Measurements from ENCODE around the gene ALOXE3.

ALOXE3 gene

DNA sequence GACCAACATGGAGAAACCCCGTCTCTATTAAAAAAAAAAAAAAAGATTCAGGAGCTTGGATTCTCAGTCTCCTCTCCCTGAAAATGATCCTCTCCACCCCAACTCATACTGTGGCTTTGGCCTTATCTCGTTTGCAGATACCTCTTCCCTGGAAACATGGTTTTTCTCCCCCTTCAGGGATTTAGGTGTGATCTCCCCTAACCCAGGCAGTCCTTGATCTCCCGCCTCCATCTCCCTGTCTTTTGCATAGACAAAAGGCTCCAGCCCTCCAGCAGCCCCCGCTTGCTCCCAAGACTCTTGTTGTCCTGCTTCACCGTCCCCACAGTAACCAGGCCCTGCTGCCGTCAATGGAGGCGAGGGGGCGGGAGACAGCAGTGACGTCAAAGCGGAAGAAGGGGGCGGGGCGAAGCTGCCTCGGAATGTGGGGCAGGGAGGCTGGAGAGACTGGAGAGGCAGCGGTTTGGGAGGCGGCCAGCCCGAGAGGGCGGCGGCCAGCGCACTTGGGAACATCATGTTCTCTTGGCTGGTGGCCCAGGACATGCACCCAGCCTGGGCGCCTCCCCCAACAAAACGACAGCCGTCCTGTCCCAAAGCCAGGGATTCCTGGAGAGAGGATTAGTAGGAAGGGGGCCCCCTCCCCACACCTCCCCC, 35.8 kb upstream of the ALOXE3 start:
- peak; percentile 96 for DNase-seq

- peak; percentile 98 for DNase-seq
These were observed 35.2 kb upstream of the ALOXE3 start for GRCh38 chr17:8153525-8153956.

DNA sequence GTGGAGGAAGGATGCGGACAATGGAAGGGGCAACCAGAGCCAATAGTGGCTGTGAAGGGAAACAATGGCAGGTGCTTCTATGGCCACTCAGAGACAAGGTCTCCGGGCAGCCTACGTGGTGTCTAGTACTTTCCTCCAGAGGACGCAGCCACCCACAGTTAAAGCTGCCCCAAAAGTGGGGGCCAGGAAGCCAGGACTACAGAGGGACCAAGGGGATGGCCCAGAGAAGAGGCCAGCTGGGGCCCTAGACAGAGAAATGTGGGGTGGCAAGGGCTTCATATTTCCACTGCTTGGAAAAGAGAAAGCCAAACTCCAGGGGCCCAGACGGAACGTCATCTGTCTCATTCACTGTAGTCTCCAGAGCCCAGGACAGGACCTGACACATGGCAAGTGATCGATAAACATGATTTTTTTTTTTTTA, 34.7 kb upstream of the ALOXE3 start:
- peak; percentile 72 for DNase-seq

GRCh38 chr17:8152112-8152775, 33.9 kb upstream of the ALOXE3 start, which contains the start of gene PER1:
Gene PER1, minus strand, starts transcription at chr17:8152404. Its CDS starts 1,698 bp downstream, at chr17:8150706.
- peak; percentile 100 for DNase-seq

DNA sequence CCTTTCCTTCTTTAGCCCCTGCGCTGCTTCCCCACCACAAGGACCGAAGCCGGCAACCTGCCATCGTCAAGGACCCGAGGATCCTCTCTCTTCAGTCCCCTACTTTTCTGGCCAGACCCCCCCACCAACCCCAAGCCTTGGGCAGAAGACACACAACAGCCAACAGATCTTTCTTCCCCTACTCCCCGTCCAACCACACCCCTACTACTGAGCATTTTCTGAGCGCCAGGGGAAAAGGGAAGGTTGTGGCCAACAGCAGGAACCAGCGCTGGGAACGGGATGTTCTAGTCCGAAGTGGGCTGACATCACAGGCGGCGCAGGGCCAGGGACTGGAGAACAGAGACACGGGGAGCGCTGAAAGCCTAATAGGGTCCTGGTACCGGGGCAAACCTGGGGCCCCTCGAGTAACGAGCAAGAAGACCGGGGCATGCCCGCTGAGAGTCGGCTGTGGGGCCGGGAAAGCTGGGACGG, 33.4 kb upstream of the ALOXE3 start:
- peak; percentile 86 for DNase-seq

DNA sequence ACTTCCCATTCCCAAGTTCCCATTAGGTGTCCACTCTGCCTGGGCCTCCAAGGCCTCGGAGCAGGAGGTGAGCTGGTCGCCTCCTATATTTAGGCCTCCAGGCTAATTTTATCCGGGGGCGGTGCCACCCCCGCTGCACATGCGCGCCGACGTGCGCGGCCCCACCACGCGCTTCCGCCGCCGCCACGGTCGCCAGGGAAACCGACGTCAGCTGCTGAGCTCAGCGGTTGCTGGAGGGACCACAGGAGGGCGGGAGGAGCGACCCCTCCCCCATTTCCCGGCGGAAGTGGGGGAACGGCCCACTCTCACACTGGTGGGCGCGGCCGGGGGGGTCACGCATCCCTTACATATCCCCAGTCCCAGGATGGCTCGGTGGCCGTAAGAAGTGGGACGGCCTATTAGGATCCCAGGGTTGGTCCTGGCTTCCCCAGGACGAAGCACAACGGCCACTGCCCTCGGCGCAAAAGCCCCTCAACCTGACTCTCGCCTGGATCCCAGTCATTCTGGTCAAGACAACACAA, 32.9 kb upstream of the ALOXE3 start:
- DNase-seq: peak; percentile 96

- peak; percentile 75 for DNase-seq
These were observed 32.1 kb upstream of the ALOXE3 start for GRCh38 chr17:8150194-8151119.

DNA sequence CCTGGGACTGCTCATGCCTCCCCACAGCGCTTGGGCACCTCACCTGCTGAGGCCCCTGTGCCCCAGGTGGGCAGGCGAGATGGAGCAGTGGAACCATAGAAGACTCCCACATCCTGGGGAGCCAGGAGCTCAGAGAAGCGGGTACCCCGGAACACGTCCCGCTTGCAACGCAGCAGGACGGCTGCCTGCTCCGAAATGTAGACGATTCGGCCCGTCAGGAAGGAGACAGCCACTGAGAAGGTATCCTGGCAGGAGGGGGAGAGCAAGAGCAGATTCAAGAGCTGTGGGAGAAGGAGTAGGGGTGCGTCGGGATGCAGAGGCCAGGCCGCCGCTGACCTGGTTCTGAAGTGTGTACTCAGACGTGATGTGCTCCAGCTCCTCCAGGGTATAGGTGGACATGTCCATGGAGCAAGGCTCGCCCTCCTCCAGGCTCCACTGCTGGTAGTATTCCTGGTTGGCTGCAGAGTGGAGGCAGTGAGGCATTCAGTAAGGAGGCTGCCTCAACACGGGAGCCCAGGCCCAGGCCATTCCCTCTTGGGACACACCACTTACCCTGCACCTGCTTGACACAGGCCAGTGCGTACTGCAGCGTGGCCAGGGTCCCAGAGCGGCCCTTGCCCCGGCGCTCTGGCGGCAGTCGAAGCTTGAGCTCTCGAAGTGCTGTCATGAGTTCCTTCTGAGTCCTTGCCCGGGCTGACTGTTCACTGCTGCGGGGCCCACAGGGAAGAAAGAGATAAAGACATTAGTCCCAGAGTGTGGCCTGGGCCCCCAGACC, 31.3 kb upstream of the ALOXE3 start:
- no peak for DNase-seq

- DNase-seq: no peak
These were observed 30.2 kb upstream of the ALOXE3 start for GRCh38 chr17:8148560-8148959.

GRCh38 chr17:8147805-8148404, 29.6 kb upstream of the ALOXE3 start:
- no peak for DNase-seq

GRCh38 chr17:8147141-8147804, 29.0 kb upstream of the ALOXE3 start:
- no peak for DNase-seq

- DNase-seq: no peak
These were observed 28.2 kb upstream of the ALOXE3 start for GRCh38 chr17:8146381-8147140.

GRCh38 chr17:8145811-8146210, 27.5 kb upstream of the ALOXE3 start:
- DNase-seq: no peak

- DNase-seq: no peak
These were observed 26.3 kb upstream of the ALOXE3 start for GRCh38 chr17:8144401-8145231.

DNA sequence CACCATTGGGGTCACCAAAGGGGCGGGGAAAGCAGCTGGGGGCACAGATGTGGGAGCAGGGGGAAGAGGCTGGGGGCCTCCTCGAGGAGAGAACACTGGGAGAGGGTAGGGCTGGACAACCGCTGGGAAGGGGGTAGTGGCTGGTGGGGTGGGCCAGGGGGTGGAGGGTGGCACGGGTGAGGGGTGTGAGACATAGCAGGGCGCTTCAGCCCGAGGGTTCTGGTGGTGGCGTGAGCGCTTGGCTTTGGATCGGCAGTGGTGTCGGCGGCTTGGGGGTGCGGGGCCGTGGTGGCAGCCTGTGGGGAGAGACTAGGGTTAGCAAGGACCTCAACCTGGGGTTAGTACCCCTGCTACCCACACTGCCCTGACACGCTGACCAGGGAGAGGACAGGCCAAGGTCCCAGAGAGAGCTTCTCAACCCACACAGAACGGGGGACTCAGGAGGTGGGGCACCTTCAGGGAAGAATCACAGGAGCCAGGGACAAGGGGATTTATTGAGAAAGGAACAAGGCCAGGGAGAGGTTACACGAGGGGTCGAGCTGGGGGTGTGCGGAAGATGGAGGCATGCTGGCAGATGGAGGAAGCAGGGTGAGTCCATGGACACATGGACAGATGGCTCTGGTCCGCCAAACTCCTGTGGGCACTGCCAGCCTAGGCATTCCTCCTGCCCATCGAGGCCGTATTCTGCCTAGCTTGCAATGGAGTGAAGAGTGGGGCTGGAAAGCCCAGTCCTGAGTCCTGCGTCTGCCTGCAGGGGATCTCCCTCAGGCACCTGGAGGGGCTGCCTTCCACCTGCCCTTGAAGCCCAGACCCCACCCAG, 25.5 kb upstream of the ALOXE3 start:
- DNase-seq: no peak

DNA sequence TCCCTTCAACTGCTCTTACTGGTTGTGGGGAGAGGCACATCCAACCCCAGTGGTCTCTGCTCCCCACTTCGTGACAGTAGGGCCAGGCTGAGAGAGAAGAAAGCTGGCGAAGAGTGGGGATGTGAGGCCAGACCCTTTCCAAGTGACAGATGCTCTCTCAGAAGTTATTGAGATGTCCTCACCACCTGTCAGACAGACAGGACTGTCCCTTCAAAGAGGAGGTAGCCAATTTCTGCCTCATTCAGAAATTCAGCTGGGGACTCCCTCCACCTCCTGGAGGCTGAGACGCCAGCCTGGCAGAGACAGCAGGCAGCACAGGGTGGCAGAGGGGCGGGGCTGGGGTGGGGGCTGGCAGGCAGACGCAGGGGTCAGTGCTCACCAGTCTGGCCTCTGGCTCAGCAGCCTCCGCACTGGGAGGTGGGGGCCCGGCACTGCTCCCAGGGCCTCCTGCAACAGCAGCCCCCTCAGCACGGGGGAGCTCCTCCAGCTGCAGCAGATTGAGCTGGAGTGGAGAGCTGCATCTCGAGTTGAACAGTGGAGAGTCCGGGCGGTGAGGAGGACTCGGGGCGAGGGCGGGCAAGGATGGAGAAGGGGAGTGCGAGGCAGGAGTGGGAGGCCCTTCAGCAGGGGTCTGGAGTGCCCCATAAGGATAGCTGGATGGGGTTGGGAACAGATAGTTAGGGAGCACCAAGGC, 24.7 kb upstream of the ALOXE3 start:
- DNase-seq: no peak

DNA sequence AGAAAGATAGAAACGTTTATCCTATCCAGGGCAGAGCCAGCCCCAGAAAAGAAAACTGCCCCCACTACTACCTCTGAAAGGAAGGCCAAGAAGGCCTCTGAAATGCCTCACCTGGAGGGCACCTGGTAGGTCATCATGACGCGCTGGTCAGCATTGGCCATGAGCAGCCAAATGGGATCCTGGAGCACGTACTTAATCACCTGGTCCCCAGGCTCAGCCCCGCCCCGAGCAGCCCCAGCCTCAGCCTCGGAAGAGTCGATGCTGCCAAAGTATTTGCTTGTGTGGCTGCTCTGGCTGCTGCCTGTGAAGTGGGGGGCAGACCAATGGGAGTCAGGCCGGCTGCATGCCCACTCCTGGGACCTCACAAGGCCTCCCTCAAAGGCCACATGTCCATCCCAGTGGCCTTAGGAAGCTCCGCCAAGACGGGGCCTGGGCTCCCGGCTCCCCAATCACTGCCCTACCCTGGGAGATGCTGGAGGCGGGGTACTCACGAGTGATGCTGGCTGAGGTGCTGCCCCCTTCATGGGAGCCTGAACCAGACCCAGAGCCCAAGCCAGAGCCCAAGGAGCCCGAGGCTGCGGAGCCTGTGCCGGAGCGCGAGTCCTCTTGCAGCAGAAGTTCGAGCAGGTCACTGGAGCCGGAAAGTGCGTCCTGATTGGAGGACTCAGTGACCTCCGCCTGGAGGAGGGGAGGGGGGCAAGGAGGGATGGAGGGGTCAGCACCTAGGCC, 24.0 kb upstream of the ALOXE3 start:
- no peak for DNase-seq

Data from DMS53 (cell line).